Measurements from ENCODE around the gene PRSS22.

Gene PRSS22

DNA sequence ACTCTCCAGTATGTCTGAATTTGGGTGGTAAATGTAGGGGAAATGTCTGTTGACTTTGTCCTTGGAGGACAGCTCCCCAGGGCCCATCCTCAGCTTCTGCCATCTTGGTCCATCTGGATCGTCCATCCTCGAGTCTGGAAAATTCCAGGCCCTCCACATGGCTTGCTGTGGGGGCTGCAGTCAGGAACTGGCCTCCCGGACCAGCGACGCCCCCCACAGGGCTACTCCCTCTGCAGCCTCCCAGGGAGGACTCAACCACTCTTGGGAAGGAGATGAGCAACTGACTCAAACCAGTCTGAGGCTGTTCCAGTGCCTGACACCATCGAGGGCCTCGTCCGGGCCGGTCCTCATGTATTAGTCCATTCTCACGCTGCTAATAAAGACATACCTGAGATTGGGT lies 33.3 kb downstream of the PRSS22 start:
- Mint-ChIP-seq H3K27ac (no peak overlapping the region), H3K9me3 (no peaks in the 10 kb centered on the region), H3K4me1 (peaks cover under 1% of the 10 kb centered on the region), H3K36me3 (no peaks in the 10 kb centered on the region), H3K4me3 (no peak overlapping the region), H3K27me3 (peaks cover 7% of the 10 kb centered on the region)
- peak; percentile 13 for DNase-seq
- CTCF ChIA-PET, result interaction anchor here (1.6 kb wide), 1 partner anchor 13 kb away, joined by 6 read pairs; no protein-coding TSS in a partner anchor

DNA sequence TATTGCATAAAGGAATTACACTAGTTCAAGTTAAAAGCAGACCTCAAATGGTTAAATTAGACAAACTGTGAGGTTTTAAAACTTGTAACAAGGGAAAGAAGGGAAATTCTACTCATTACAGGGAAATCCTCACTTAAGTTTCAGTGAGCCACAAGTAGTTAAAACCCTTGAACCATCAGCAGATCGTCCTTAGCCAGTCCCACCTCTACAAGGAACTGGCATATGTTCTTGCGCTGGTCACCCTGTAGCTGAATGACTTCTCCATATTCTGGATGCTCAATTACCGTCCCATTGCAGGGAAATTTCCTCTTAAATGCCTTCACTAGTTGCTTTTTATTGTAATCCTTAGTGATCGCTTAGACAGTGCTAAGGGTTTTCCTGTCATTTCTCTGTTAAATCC lies 35.5 kb downstream of the PRSS22 start:
- Mint-ChIP-seq H3K36me3 (no peaks in the 10 kb centered on the region), H3K4me1 (no peaks in the 10 kb centered on the region), H3K9me3 (no peaks in the 10 kb centered on the region), H3K4me3 (no peak overlapping the region), H3K27me3 (peaks cover 7% of the 10 kb centered on the region), H3K27ac (no peak overlapping the region)
- CTCF ChIA-PET, result interaction anchor here (1.3 to 1.4 kb wide), 2 partner anchors 16 to 105 kb away, joined by 4 to 6 read pairs; no protein-coding TSS in a partner anchor
- DNase-seq, result no peak

DNA sequence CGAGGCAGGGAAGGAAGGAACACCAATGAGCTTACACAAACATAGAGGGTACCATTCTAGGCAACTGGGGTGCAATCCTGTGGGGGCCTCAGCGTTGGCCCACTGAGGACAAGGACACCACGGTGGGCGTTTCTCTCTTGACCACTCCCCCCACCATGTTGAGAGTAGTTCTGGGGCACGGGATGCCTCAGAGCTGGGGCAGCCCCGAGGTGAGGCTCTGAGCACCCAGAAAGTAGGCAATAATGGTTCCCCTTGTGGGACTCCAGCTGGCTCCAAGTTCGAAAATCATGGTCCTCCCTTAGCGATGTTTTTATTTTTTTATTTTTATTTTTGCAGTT lies 35.8 kb downstream of the PRSS22 start:
- Mint-ChIP-seq H3K9me3 (no peaks in the 10 kb centered on the region), H3K4me3 (no peak overlapping the region), H3K27ac (no peak overlapping the region), H3K36me3 (no peaks in the 10 kb centered on the region), H3K27me3 (peaks cover 7% of the 10 kb centered on the region), H3K4me1 (no peaks in the 10 kb centered on the region)
- DNase-seq, result no peak
- CTCF ChIA-PET, result no interaction called here

DNA sequence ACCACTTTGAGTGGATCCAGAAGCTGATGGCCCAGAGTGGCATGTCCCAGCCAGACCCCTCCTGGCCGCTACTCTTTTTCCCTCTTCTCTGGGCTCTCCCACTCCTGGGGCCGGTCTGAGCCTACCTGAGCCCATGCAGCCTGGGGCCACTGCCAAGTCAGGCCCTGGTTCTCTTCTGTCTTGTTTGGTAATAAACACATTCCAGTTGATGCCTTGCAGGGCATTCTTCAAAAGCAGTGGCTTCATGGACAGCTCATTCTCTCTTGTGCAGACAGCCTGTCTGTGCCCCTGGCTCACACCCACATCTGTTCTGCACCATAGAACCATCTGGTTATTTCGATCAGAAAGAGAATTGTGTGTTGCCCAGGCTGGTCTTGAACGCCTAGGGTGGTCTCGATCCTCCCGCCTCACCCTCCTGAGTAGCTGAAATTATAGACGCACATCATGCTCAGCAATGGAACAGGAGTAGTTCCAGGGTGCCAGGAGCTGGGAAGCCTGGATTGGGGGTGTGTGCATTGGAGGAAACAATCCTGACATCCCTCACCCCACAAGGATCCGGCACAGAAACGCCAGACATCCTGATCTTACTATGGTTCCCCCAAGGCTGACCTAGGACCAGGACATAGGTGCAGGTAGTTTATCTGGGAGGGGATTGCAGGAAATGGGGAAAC lies 36.3 kb downstream of the PRSS22 start:
- Mint-ChIP-seq H3K4me1 (no peaks in the 10 kb centered on the region), H3K27ac (no peak overlapping the region), H3K36me3 (no peaks in the 10 kb centered on the region), H3K9me3 (no peaks in the 10 kb centered on the region), H3K27me3 (peaks cover 7% of the 10 kb centered on the region), H3K4me3 (no peak overlapping the region)
- CTCF ChIA-PET, result no interaction called here
- DNase-seq, result peak; percentile 9

DNA sequence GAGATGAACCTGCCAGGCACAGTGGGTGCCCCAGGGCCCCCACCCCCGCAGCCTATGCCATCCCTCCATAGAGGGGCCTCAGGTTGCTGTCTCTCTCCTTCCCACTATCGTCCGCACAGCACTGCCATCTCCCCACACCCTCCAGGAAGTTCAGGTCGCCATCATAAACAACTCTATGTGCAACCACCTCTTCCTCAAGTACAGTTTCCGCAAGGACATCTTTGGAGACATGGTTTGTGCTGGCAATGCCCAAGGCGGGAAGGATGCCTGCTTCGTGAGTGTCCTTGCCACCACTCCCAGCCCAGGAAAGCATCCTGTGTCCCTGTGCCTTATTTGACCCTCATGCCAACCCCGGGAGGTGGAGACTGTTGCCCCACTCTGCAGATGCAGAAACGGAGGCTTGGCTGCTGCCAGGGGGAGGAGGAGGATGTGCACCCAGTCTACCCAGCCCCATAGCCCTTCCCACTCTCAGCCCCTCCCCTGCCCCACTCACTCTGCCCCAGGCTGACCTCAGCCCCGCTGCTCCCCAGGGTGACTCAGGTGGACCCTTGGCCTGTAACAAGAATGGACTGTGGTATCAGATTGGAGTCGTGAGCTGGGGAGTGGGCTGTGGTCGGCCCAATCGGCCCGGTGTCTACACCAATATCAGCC lies 37.0 kb downstream of the PRSS22 start:
- Mint-ChIP-seq H3K27me3 (peaks cover 7% of the 10 kb centered on the region), H3K4me1 (no peaks in the 10 kb centered on the region), H3K9me3 (no peaks in the 10 kb centered on the region), H3K36me3 (no peaks in the 10 kb centered on the region), H3K4me3 (no peak overlapping the region), H3K27ac (no peak overlapping the region)
- CTCF ChIA-PET, result no interaction called here
- DNase-seq, result peak; percentile 8

DNA sequence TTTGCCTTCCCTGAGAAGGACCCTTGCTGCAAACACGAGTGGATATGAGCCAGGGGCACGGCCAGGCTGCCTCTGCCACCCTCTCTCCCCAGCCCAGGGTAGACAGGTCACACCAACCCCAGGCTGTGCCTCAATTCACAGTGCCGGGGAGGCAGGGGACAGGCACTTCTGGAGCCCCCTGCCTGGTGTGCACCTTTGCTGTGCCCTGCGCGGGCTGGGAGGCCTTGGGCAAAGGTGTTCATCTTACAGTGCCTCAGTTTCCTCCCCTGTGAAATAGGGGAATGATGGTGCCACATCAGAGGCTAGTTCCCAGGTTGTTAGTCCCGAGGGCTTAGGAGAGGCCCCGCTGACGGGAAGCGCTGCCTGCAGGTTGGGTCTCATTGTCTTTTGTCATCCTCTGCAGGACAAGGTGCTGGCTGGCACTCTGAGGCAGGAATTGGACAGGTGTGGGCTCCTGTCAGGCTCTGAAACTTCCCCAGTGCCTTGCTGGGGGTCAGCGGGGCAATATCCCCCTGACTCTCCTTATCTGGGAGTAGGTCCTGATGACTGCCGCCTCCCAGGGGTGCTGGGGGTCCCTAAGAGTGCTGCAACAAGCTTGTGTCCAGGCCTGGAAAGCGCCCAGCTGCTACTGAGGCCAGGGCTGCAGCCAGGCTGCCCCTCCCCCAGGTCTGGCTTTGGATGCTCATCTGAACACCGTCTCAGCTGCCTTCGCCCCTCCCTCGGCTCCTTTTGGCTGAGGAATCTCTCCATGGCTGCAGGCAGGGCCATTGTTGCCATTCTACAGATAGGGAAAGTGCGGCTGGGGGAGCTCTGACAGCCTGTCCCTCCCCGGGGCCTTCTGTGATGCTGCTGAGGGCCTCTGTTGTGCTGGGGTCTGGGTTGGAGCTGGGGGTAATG lies 37.8 kb downstream of the PRSS22 start:
- Mint-ChIP-seq H3K36me3 (no peaks in the 10 kb centered on the region), H3K9me3 (no peaks in the 10 kb centered on the region), H3K27me3 (peaks cover 7% of the 10 kb centered on the region), H3K4me1 (no peaks in the 10 kb centered on the region), H3K4me3 (no peak overlapping the region), H3K27ac (no peak overlapping the region)
- no peak for DNase-seq
- CTCF ChIA-PET, result no interaction called here

DNA sequence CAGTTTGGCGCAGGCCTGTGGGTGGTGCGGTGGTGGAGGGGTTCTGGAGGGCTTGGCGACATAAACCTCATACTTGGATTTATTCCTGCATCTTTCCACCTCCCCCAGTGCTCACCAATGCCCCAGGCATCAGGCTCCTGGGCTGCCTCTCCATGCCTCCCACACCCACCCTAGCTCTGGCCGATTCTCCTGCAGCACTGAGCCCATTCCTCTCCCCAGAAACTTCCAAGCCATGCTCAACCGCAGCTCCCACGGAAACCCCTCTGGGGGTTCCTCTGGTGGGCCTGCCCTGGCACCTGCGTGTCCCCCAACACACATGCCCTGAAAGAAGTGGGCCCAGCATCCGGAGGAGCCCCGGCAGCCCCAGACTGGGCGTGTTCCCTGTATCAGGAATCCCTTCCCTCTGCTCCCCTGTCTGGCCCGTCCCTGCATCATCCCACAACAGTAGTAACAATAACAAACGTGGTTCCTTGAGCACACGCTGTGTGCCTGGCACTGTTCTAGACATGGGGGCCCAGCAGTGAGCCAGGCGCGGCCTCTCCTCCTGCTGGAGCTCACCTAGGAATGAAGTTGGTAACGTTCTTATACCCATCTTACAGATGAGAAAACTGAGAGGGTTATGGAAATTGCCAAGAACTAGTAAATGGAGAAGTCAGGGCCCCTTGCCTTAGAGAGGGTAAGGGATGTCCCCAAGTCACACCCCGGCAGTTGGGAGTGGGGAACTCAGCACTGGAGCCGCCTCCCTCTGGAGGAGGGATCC lies 38.6 kb downstream of the PRSS22 start:
- Mint-ChIP-seq H3K4me1 (no peaks in the 10 kb centered on the region), H3K9me3 (no peaks in the 10 kb centered on the region), H3K36me3 (no peaks in the 10 kb centered on the region), H3K27ac (no peak overlapping the region), H3K4me3 (no peak overlapping the region), H3K27me3 (peaks cover 7% of the 10 kb centered on the region)
- peak; percentile 13 for DNase-seq
- CTCF ChIA-PET, result no interaction called here

DNA sequence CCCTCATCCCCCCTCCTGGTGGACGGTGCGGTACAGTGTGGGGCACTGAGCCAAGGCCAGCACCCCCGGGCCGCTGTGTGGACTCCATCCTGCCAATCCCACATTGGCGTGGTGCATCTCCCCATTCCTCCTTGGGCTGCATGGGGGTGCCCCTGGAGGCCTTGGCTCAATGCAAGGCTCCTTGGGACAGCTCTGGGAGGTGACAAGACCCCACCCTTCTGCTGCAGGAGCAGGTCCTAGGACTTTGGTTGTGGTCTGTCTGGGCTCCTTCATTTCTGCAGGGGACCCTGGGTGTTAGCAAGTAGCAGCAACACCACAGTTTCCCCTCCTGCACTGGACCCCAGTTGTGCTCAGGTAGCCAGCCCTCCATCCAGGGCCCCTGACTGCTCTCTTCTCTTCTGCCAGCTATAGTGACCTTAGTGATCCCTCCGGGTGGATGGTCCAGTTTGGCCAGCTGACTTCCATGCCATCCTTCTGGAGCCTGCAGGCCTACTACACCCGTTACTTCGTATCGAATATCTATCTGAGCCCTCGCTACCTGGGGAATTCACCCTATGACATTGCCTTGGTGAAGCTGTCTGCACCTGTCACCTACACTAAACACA lies 39.6 kb downstream of the PRSS22 start:
- CTCF ChIA-PET, result no interaction called here
- Mint-ChIP-seq H3K4me3 (no peak overlapping the region), H3K9me3 (no peaks in the 10 kb centered on the region), H3K36me3 (no peaks in the 10 kb centered on the region), H3K27me3 (peaks cover 7% of the 10 kb centered on the region), H3K4me1 (no peaks in the 10 kb centered on the region), H3K27ac (no peak overlapping the region)
- DNase-seq, result no peak

DNA sequence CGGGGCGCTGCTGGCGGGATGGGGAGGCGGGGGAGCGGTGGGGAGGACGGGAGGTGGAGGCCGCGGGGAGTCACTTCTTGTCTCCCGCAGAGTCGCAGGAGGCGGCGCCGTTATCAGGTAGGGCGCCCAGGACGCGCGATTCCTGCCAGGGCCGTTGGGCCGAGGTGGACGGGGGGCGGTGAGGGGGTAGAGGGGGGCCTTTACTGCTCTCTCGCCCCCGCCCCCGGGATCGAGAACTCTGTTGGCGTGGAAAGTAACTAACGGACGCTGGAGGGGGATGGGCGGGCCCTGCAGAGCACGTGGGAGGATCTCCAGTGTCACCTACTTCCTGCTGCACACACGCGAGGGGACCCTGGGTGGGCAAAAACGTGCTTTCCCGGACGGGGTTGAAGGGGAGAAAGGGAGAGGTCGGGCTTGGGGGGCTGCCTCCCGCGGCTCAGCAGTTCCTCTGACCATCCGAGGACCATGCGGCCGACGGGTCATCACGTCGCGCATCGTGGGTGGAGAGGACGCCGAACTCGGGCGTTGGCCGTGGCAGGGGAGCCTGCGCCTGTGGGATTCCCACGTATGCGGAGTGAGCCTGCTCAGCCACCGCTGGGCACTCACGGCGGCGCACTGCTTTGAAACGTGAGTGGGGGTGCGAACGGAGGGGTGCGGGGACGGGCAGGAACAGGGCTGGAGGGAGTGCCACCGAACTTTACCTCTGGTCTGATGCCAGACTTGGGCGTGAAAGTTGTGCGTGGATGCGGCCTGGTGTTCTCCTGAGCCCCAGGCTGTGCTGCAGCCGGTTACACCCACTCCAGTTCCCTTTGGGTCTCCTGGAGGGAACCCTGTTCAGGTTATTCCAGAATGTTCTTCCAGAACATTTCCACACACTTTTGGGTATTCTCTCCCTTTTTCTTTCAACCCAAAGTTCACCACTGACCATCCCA lies 40.4 kb downstream of the PRSS22 start:
- H3K9me3 Mint-ChIP-seq, result no peaks in the 10 kb centered on the region
- CTCF ChIA-PET, result no interaction called here
- no peaks in the 10 kb centered on the region for H3K4me1 Mint-ChIP-seq
- DNase-seq, result no peak
- peaks cover 7% of the 10 kb centered on the region for H3K27me3 Mint-ChIP-seq
- H3K36me3 Mint-ChIP-seq, result no peaks in the 10 kb centered on the region
- H3K27ac Mint-ChIP-seq, result no peak overlapping the region
- no peak overlapping the region for H3K4me3 Mint-ChIP-seq

DNA sequence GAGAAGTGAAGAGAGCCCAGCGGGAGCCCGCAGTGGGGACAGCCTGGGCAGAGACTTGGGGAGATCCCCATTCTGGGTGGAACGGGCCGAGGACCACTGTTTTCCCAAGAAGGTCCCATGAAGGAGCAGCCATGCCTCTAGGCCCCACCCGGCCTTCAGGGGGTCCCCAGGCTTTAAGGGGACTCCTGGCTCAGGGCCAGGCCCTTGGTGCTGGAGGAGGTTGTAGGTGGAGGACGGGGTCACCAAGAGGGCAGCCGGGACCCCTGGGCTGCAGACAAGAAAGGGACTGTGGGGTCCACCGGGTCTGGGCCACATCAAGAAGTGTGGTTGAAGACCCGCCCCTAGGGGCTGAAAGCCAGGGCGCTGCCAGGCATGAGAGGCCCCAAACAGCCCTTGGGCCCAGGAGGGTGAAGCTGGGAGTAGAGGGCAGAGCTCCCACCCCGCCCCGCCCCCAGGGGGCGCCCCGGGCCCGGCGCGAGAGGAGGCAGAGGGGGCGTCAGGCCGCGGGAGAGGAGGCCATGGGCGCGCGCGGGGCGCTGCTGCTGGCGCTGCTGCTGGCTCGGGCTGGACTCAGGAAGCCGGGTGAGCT lies 41.1 kb downstream of the PRSS22 start, which contains the start of gene PRSS21:
Gene PRSS21 (plus strand): TSS at position 487 of the 589 bp plus-strand sequence. CDS start 32 bp downstream, at position 519.
- Mint-ChIP-seq H3K27ac (no peak within 1 kb of the TSS), H3K36me3 (no peaks in the 10 kb centered on the region), H3K9me3 (no peaks in the 10 kb centered on the region), H3K27me3 (peaks cover 7% of the 10 kb centered on the region), H3K4me3 (no peak within 1 kb of the TSS), H3K4me1 (no peaks in the 10 kb centered on the region)
- CTCF ChIA-PET, result interaction anchor here (1.0 kb wide), 1 partner anchor 52 kb away, joined by 3 read pairs; no protein-coding TSS in a partner anchor
- DNase-seq, result peak; percentile 39

DNA sequence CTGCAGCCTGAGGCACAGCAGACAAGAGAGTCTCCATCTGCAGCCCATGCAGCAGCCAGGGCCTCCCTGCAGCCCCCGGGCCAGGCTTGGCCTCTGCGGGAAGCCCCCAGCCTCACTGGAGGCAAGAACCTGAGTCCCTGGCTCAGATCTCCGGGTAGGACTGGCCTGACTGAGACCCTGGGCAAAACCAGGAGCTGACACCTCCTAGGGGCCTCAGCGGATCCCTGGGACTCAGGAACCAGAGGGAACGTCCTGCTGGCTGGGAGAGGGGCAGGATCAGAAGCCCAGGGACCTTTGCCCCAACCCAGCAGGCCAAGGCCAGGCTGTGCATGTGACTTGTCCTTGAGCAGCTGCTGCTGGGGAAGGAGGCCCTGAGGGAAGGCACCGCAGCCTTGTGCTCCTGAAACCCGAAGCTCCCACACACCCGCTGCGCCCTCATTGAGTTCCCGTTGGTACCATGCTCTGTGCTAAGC lies 42.6 kb downstream of the PRSS22 start:
- CTCF ChIA-PET, result no interaction called here
- peaks cover 12% of the 10 kb centered on the region for H3K27me3 Mint-ChIP-seq
- DNase-seq, result peak; percentile 18

DNA sequence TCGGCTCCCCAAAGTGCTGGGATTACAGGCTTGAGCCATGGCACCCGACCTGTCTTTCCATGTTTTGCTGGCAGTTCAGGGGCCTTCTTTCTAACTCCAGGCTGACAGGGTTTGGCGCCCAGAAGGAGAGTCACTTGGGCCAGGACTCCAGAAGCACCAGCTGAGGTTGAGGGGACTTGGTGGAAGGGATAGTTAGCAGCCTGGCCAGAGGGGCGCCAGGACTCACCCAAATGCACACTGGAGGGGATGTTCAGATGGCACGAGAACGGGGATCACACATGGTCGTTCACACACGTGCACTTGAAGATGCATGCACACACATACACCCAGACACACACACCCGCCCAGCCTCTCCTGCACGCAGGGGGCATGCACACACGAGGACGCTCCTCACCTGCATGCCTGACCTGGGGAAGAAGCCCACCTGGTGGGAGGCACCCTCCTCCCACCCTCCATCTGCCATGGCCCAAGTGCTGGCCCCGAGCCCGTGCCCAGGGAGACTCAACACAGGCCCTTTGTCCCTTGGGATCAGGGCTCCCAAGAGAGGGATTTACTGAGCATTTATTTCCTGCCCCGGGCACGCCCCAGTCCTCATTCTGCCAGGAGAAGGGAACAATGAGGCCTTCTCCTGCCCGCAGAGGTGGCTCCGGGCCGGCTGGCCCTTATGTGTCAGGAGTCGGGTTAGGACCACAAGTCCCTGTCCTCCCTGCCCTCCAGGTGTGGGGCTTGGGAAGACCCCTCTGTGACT lies 43.2 kb downstream of the PRSS22 start:
- Mint-ChIP-seq H3K36me3 (no peaks in the 10 kb centered on the region), H3K4me3 (no peak overlapping the region), H3K4me1 (no peaks in the 10 kb centered on the region), H3K27me3 (peaks cover 15% of the 10 kb centered on the region), H3K27ac (no peak overlapping the region), H3K9me3 (no peaks in the 10 kb centered on the region)
- CTCF ChIA-PET, result no interaction called here
- peak; percentile 15 for DNase-seq

More for the DNA sequence above, 42.6 kb downstream of the PRSS22 start:
- no peaks in the 10 kb centered on the region for H3K36me3 Mint-ChIP-seq
- no peaks in the 10 kb centered on the region for H3K4me1 Mint-ChIP-seq
- H3K4me3 Mint-ChIP-seq, result no peak overlapping the region
- H3K9me3 Mint-ChIP-seq, result no peaks in the 10 kb centered on the region
- H3K27ac Mint-ChIP-seq, result no peak overlapping the region
